Caco-2 (cell line): ENCODE results near the gene ADAMTS2. TPM values are rescaled to one million over a fixed set of nuclear protein-coding genes. Genes with fewer than 3 reads are reported as not detected.

Experiments used
- BruUV-seq: library from RNA; stranded (reverse); fragments of 400-500 nt; replicated peaks from 2 replicates; lab custom pipeline; 2021; lab: Mats Ljungman, UMichigan
- CTCF ChIA-PET: fragments of 300-600 bp; sonication (Branson Sonifier 250); formaldehyde crosslinking; loops from one replicate; lab custom pipeline; 2022; ENCODE audit warnings: antibody characterized with exemption; lab: Charles Lee
- POLR2A ChIA-PET: fragments of 300-600 bp; sonication (Branson Sonifier 250); formaldehyde crosslinking; loops from one replicate; lab custom pipeline; 2022; ENCODE audit warnings: antibody characterized with exemption; lab: Charles Lee
- DNase-seq, 2 experiments: peaks; one replicate each; pipeline versions ENCODE4 v3.0.0 to v3.0.0-alpha.2; 2020 to 2022
- H3K27me3 ChIP-seq: replicated peaks from 2 replicates; pipeline ENCODE4 v1.6.0; 2011; ENCODE audit warnings: low read length; ENCODE audit not compliant: control insufficient read depth, insufficient read depth
- H3K36me3 ChIP-seq: 2 replicates; pipeline ENCODE4 v1.5.1; 2011; ENCODE audit warnings: low read length; ENCODE audit not compliant: control insufficient read depth, insufficient read depth
- H3K4me1 ChIP-seq: fragments of 250-450 bp; sonication (Bioruptor Pico); 2 replicates; pipeline ENCODE4 v1.5.1; 2020; ENCODE audit warnings: mild to moderate bottlenecking
- H3K4me3 ChIP-seq: 2 replicates; pipeline ENCODE4 v1.5.1; 2011; ENCODE audit warnings: low read depth, mild to moderate bottlenecking, control low read depth, low read length
- H3K9me3 ChIP-seq: fragments of 250-450 bp; sonication (Bioruptor Pico); 2 replicates; pipeline ENCODE4 v1.5.1; 2020; ENCODE audit warnings: mild to moderate bottlenecking, moderate library complexity
- H3K27ac Mint-ChIP-seq: one replicate; pipeline ENCODE4 v1.8.0; 2022; ENCODE audit warnings: mixed read lengths; ENCODE audit not compliant: unreplicated experiment
- H3K27me3 Mint-ChIP-seq: one replicate; pipeline ENCODE4 v1.8.0; 2022; ENCODE audit warnings: mixed read lengths; ENCODE audit not compliant: insufficient read depth, unreplicated experiment
- H3K36me3 Mint-ChIP-seq: one replicate; pipeline ENCODE4 v1.8.0; 2022; ENCODE audit warnings: mild to moderate bottlenecking, mixed read lengths; ENCODE audit not compliant: insufficient read depth, unreplicated experiment
- H3K4me1 Mint-ChIP-seq: one replicate; pipeline ENCODE4 v1.8.0; 2022; ENCODE audit warnings: low read depth, mixed read lengths; ENCODE audit not compliant: unreplicated experiment
- H3K4me3 Mint-ChIP-seq: one replicate; pipeline ENCODE4 v1.8.0; 2022; ENCODE audit warnings: mild to moderate bottlenecking, moderate library complexity, mixed read lengths; ENCODE audit not compliant: unreplicated experiment
- H3K9me3 Mint-ChIP-seq: one replicate; pipeline ENCODE4 v1.8.0; 2022; ENCODE audit warnings: mixed read lengths; ENCODE audit not compliant: unreplicated experiment
- intact Hi-C: fragments of 100-400 bp; cut with micrococcal nuclease; formaldehyde crosslinking; loops from one replicate; pipeline ENCODE4 v1.10.0; 2022; ENCODE audit not compliant: unreplicated experiment
- total RNA-seq: library from RNA; stranded (reverse); gene quantifications from 2 replicates; pipeline ENCODE4 v1.2.3, GENCODE V29; 2022
- TF ChIP-seq, protein P1 (sequence below), 2 experiments: fragments of 200-600 bp in 1 of 2; IDR thresholded peaks; 1 replicate in 1 of 2; 2 replicates in 1 of 2; pipeline versions ENCODE4 v1.5.1 to v1.8.0; 2011 to 2022; ENCODE audit warnings: antibody characterized with exemption in 1 of 2, control low read depth in 1 of 2, inconsistent platforms in 1 of 2, low read depth in 1 of 2, low read length in 1 of 2, mild to moderate bottlenecking in 1 of 2, moderate library complexity in 1 of 2; ENCODE audit not compliant: insufficient read depth in 1 of 2, severe bottlenecking in 1 of 2, unreplicated experiment in 1 of 2

The ADAMTS2 gene
- total RNA-seq, 1 experiment from 2014 or later = 0.05 TPM

DNA sequence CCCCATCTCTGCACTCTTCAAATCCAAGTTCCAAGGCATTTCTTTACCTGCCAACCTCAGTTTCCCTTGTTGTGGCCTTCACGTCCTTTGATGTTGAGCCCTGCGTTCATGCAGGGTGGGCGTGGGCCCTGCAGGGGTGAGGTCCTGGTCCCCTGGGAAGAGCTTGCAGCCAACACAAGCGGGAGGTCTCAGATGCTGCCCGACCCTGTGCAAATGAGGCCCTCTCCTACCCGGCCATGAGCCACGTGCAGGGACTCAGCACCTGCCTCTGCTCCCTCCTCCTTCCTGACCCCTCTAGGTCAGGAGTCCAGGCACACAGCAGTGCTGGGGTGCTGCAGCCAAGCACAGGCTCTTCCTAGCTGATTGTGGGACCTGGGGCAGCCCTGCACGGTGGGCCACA, 124.5 kb downstream of the ADAMTS2 start:
- intact Hi-C loops = no loop called here

DNA sequence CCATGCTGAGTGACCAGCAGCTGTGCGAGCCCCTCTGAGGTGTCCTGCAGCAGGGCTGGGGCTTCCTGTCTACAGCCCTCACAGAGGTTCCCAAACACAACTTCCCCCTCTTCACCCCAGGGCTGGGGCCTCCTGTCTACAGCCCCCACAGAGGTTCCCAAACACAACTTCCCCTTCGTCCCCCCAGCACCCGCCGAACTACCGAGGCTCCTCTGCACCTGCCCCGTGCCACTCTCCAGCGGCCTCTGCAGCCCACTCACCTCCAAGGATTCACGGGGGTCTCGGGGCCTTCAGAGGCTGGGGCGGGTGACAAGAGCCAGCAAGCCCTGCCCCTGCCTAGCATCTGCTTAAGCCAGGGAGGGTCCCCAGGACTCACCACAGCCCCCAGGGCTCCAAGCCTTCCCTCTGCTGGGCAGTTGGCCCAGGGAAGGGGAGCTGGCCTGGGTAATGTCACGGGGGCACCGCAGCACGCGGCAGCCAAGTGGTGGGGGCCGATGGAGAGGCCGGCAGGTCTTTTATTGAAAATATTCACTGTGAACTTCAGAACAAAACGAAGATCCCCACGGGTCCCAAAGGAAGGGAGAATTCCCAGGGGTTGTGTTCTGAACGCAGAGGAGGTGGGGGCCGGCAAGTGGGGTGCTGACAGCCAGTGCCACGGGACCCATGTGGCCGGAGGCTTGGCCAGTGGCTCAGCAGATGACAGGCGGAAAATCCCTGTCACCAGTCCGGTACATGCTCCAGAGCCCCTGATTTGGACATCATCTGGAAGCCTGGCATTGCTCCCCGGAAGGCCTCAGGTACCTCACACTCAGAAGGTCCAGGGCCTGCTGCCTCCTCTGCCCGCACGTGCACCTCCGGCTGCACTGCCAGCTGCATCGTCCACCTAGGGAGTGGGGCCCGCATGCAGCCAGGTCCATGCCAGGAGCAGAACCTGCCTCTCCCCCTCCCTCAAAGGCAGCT, 125.3 kb downstream of the ADAMTS2 start:
- TF ChIP-seq, protein P1, sequence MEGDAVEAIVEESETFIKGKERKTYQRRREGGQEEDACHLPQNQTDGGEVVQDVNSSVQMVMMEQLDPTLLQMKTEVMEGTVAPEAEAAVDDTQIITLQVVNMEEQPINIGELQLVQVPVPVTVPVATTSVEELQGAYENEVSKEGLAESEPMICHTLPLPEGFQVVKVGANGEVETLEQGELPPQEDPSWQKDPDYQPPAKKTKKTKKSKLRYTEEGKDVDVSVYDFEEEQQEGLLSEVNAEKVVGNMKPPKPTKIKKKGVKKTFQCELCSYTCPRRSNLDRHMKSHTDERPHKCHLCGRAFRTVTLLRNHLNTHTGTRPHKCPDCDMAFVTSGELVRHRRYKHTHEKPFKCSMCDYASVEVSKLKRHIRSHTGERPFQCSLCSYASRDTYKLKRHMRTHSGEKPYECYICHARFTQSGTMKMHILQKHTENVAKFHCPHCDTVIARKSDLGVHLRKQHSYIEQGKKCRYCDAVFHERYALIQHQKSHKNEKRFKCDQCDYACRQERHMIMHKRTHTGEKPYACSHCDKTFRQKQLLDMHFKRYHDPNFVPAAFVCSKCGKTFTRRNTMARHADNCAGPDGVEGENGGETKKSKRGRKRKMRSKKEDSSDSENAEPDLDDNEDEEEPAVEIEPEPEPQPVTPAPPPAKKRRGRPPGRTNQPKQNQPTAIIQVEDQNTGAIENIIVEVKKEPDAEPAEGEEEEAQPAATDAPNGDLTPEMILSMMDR (IDR thresholded peaks at IDR 0.05; ENCODE audit: insufficient read depth in 1 of 2, low read depth in 1 of 2, low read length in 1 of 2, severe bottlenecking in 1 of 2, unreplicated experiment in 1 of 2) = no peak
- Histone ChIP-seq H3K4me1 (no peaks in the 10 kb centered on the region), H3K4me3 (no peak overlapping the region), H3K27me3 (no peaks in the 10 kb centered on the region), H3K36me3 (no peaks in the 10 kb centered on the region), H3K9me3 (peaks cover 14% of the 10 kb centered on the region)
- H3K9me3 Mint-ChIP-seq = peaks cover 30% of the 10 kb centered on the region
- H3K4me3 Mint-ChIP-seq = no peak overlapping the region
- ChIA-PET CTCF (no interaction called here), POLR2A (no interaction called here)
- intact Hi-C loops = no loop called here
- DNase-seq = no peak
- peaks cover 4% of the 10 kb centered on the region for H3K36me3 Mint-ChIP-seq
- H3K27ac Mint-ChIP-seq = no peak overlapping the region
- BruUV-seq = no TSS peak
- no peaks in the 10 kb centered on the region for H3K4me1 Mint-ChIP-seq
- no peaks in the 10 kb centered on the region for H3K27me3 Mint-ChIP-seq

More for the DNA sequence above, 124.5 kb downstream of the ADAMTS2 start:
- H3K9me3 ChIP-seq = peaks cover 16% of the 10 kb centered on the region
- Mint-ChIP-seq H3K27me3 (no peaks in the 10 kb centered on the region), H3K27ac (no peak overlapping the region), H3K36me3 (peaks cover 4% of the 10 kb centered on the region), H3K9me3 (peaks cover 36% of the 10 kb centered on the region), H3K4me1 (no peaks in the 10 kb centered on the region), H3K4me3 (no peak overlapping the region)
- H3K36me3 ChIP-seq = no peaks in the 10 kb centered on the region
- H3K27me3 ChIP-seq = no peaks in the 10 kb centered on the region
- no peak overlapping the region for H3K4me3 ChIP-seq
- no peaks in the 10 kb centered on the region for H3K4me1 ChIP-seq
- no TSS peak for BruUV-seq
- TF ChIP-seq, protein P1 (IDR thresholded peaks at IDR 0.05; ENCODE audit: insufficient read depth in 1 of 2, low read depth in 1 of 2, low read length in 1 of 2, severe bottlenecking in 1 of 2, unreplicated experiment in 1 of 2) = no peak
- no peak for DNase-seq
- ChIA-PET CTCF (no interaction called here), POLR2A (no interaction called here)

DNA sequence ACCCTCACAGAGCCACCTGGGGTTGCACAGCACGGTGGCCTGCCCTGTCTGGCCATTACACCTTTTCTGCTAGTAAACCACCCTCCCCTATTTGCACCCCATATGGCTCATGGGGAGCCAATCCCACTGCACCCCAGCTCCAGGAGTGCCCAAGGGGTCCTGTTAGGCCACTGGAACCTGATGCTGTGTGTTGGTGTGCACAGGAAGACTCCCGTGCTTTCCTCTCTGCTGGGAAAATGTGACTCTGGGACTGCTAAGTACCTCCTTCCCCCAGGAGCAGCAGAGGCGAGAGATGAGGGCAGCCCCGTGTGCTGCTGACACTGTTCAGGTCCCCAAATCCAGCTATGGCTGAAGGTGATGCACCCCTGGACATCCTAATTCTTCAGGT, 126.3 kb downstream of the ADAMTS2 start:
- TF ChIP-seq, protein P1 (IDR thresholded peaks at IDR 0.05; ENCODE audit: insufficient read depth in 1 of 2, low read depth in 1 of 2, low read length in 1 of 2, severe bottlenecking in 1 of 2, unreplicated experiment in 1 of 2) = no peak
- no peaks in the 10 kb centered on the region for H3K27me3 ChIP-seq
- DNase-seq = no peak
- no peak overlapping the region for H3K4me3 Mint-ChIP-seq
- peaks cover 21% of the 10 kb centered on the region for H3K9me3 Mint-ChIP-seq
- CTCF ChIA-PET = no interaction called here
- H3K4me1 ChIP-seq = no peaks in the 10 kb centered on the region
- intact Hi-C loops = no loop called here
- no peak overlapping the region for H3K4me3 ChIP-seq
- peaks cover 4% of the 10 kb centered on the region for H3K9me3 ChIP-seq
- H3K36me3 Mint-ChIP-seq = peaks cover 4% of the 10 kb centered on the region
- no peaks in the 10 kb centered on the region for H3K27me3 Mint-ChIP-seq
- POLR2A ChIA-PET = no interaction called here
- no peaks in the 10 kb centered on the region for H3K36me3 ChIP-seq
- no peak overlapping the region for H3K27ac Mint-ChIP-seq
- BruUV-seq = no TSS peak
- H3K4me1 Mint-ChIP-seq = no peaks in the 10 kb centered on the region
